Measurements from ENCODE around the gene RERG. TPM values are rescaled to one million over a fixed set of nuclear protein-coding genes. Genes with fewer than 3 reads are reported as not detected.

RERG gene
- total and polyA plus RNA-seq, 5 donors from 2014 or later, result not detected

GRCh38 chr12:15181017-15181683 lies 40.1 kb downstream of the RERG start:
- no peak overlapping the region for H3K4me3 Mint-ChIP-seq
- no peaks in the 10 kb centered on the region for H3K4me1 ChIP-seq (ENCODE audit: control insufficient read depth, insufficient read depth, low read length, poor library complexity, severe bottlenecking)
- H3K27ac ChIP-seq (ENCODE audit: insufficient read depth, low read length, poor library complexity, severe bottlenecking), result no peak overlapping the region
- H3K27me3 Mint-ChIP-seq, result peaks cover 20% of the 10 kb centered on the region
- no peaks in the 10 kb centered on the region for H3K9me3 Mint-ChIP-seq
- H3K36me3 ChIP-seq (ENCODE audit: control insufficient read depth, insufficient read depth, low read length), result no peaks in the 10 kb centered on the region
- H3K4me1 Mint-ChIP-seq, result no peaks in the 10 kb centered on the region
- H3K27ac Mint-ChIP-seq, result no peak overlapping the region
- DNase-seq, result no peak
- no peaks in the 10 kb centered on the region for H3K36me3 Mint-ChIP-seq
- H3K4me3 ChIP-seq (ENCODE audit: low read depth, low read length), result no peak overlapping the region
- peaks cover 3% of the 10 kb centered on the region for H3K27me3 ChIP-seq (ENCODE audit: control insufficient read depth, insufficient read depth, low read length)
- ATAC-seq (ENCODE audit: low read depth in 2 of 2), result no peak
- no peaks in the 10 kb centered on the region for H3K9me3 ChIP-seq (ENCODE audit: control insufficient read depth in 2 of 2, low read length in 2 of 2)

- H3K27ac Mint-ChIP-seq, result no peak overlapping the region
- H3K9me3 ChIP-seq (ENCODE audit: control insufficient read depth in 2 of 2, low read length in 2 of 2), result no peaks in the 10 kb centered on the region
- no peak for DNase-seq
- no peaks in the 10 kb centered on the region for H3K36me3 ChIP-seq (ENCODE audit: control insufficient read depth, insufficient read depth, low read length)
- H3K9me3 Mint-ChIP-seq, result no peaks in the 10 kb centered on the region
- H3K27me3 ChIP-seq (ENCODE audit: control insufficient read depth, insufficient read depth, low read length), result peaks cover 9% of the 10 kb centered on the region
- no peak for ATAC-seq (ENCODE audit: low read depth in 2 of 2)
- no peak overlapping the region for H3K4me3 ChIP-seq (ENCODE audit: low read depth, low read length)
- no peaks in the 10 kb centered on the region for H3K4me1 Mint-ChIP-seq
- H3K4me1 ChIP-seq (ENCODE audit: control insufficient read depth, insufficient read depth, low read length, poor library complexity, severe bottlenecking), result no peaks in the 10 kb centered on the region
- H3K36me3 Mint-ChIP-seq, result no peaks in the 10 kb centered on the region
- peaks cover 26% of the 10 kb centered on the region for H3K27me3 Mint-ChIP-seq
- no peak overlapping the region for H3K4me3 Mint-ChIP-seq
- no peak overlapping the region for H3K27ac ChIP-seq (ENCODE audit: insufficient read depth, low read length, poor library complexity, severe bottlenecking)
These were observed 40.9 kb downstream of the RERG start for GRCh38 chr12:15180325-15180724.

GRCh38 chr12:15179672-15180071 lies 41.5 kb downstream of the RERG start:
- Mint-ChIP-seq H3K36me3 (no peaks in the 10 kb centered on the region), H3K4me3 (no peak overlapping the region), H3K4me1 (no peaks in the 10 kb centered on the region), H3K9me3 (no peaks in the 10 kb centered on the region), H3K27me3 (peaks cover 26% of the 10 kb centered on the region), H3K27ac (no peak overlapping the region)
- DNase-seq (no peak), ATAC-seq (ENCODE audit: low read depth in 2 of 2) (no peak)
- peaks cover 9% of the 10 kb centered on the region for H3K27me3 ChIP-seq (ENCODE audit: control insufficient read depth, insufficient read depth, low read length)
- H3K36me3 ChIP-seq (ENCODE audit: control insufficient read depth, insufficient read depth, low read length), result no peaks in the 10 kb centered on the region
- no peaks in the 10 kb centered on the region for H3K9me3 ChIP-seq (ENCODE audit: control insufficient read depth in 2 of 2, low read length in 2 of 2)
- no peak overlapping the region for H3K4me3 ChIP-seq (ENCODE audit: low read depth, low read length)
- no peak overlapping the region for H3K27ac ChIP-seq (ENCODE audit: insufficient read depth, low read length, poor library complexity, severe bottlenecking)
- H3K4me1 ChIP-seq (ENCODE audit: control insufficient read depth, insufficient read depth, low read length, poor library complexity, severe bottlenecking), result no peaks in the 10 kb centered on the region

- DNase-seq, result no peak
- no peak overlapping the region for H3K27ac Mint-ChIP-seq
- H3K27me3 ChIP-seq (ENCODE audit: control insufficient read depth, insufficient read depth, low read length), result peaks cover 9% of the 10 kb centered on the region
These were observed 48.1 kb downstream of the RERG start for GRCh38 chr12:15173142-15173541.

DNA sequence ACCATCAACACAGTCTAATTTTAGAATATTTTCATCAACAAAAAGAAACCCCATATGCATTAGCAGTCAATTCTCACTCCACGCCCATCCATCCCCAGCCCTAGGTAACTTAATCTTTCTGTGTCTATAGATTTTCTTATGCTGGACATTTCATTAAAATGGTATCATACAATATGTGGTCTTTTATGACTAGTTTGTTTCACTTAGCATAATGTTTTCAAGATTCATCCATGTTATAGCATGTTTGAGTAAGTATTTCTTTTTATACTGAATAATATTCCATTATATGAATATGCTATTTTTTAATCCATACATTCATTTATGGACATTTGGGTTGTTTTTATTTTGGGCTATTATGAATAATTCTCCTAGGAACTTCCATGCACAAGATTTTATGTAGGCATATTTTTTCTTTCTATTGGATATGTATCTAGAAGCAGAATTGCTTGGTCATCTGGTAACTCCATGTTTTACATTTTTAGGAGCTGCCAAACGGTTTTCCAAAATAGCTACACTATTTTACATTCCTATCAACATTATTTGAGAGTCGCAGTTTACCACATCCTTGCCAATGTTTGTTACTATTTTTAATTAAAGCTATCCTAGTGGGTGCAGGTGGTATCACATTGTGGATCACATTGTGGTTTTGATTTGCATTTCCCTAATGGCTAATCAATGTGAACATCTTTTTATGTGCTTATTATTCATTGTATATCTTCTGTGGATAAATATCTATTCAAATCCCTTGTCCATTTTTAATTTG lies 49.0 kb downstream of the RERG start:
- no peaks in the 10 kb centered on the region for H3K9me3 ChIP-seq (ENCODE audit: control insufficient read depth in 2 of 2, low read length in 2 of 2)
- Mint-ChIP-seq H3K4me3 (no peak overlapping the region), H3K27me3 (peaks cover 22% of the 10 kb centered on the region), H3K36me3 (no peaks in the 10 kb centered on the region), H3K9me3 (peaks cover 0 to 8% (median 0%) of the 10 kb centered on the region in 7 donors), H3K27ac (no peak overlapping the region), H3K4me1 (no peaks in the 10 kb centered on the region)
- no peak overlapping the region for H3K4me3 ChIP-seq (ENCODE audit: low read depth, low read length)
- peaks cover 9% of the 10 kb centered on the region for H3K27me3 ChIP-seq (ENCODE audit: control insufficient read depth, insufficient read depth, low read length)
- no peaks in the 10 kb centered on the region for H3K4me1 ChIP-seq (ENCODE audit: control insufficient read depth, insufficient read depth, low read length, poor library complexity, severe bottlenecking)
- H3K27ac ChIP-seq (ENCODE audit: insufficient read depth, low read length, poor library complexity, severe bottlenecking), result no peak overlapping the region
- DNase-seq (no peak), ATAC-seq (ENCODE audit: low read depth in 2 of 2) (no peak)
- H3K36me3 ChIP-seq (ENCODE audit: control insufficient read depth, insufficient read depth, low read length), result no peaks in the 10 kb centered on the region

More at GRCh38 chr12:15173142-15173541, 48.1 kb downstream of the RERG start:
- no peak overlapping the region for H3K4me3 Mint-ChIP-seq
- H3K9me3 Mint-ChIP-seq, result peaks cover 0 to 8% (median 0%) of the 10 kb centered on the region in 7 donors
- H3K36me3 Mint-ChIP-seq, result no peaks in the 10 kb centered on the region
- no peaks in the 10 kb centered on the region for H3K9me3 ChIP-seq (ENCODE audit: control insufficient read depth in 2 of 2, low read length in 2 of 2)
- no peak for ATAC-seq (ENCODE audit: low read depth in 2 of 2)
- H3K36me3 ChIP-seq (ENCODE audit: control insufficient read depth, insufficient read depth, low read length), result no peaks in the 10 kb centered on the region
- H3K4me3 ChIP-seq (ENCODE audit: low read depth, low read length), result no peak overlapping the region
- no peaks in the 10 kb centered on the region for H3K4me1 ChIP-seq (ENCODE audit: control insufficient read depth, insufficient read depth, low read length, poor library complexity, severe bottlenecking)
- no peak overlapping the region for H3K27ac ChIP-seq (ENCODE audit: insufficient read depth, low read length, poor library complexity, severe bottlenecking)
- H3K4me1 Mint-ChIP-seq, result no peaks in the 10 kb centered on the region
- H3K27me3 Mint-ChIP-seq, result peaks cover 26% of the 10 kb centered on the region

DNA sequence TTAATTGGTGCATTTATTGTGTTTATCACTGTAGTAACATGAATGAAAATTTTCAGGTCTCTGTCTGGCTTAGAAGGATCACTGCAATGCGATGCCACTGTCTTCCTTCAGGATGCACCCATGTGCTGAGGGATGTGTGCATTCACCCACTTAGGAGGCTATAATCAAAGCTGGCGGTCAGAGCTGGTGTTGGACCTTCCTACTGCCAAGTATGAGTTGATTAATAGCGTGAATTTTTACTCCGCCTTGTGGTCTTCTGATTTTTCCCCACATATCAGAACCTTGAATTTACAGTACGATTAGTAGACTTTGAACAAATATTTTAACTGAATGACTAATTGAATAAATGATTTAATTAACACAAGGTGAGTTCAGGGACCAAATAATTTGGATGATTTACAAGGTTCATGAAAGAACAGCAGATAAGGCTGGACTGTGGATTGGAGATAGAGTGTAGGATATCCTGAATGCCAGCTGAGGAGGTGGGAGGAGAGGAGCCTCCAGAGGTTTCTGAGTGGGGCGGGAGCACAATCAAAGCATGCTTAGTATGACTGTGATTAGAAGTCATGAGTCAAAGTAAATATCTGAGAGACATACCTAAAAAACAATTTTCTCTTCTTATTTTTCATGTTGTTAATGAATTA lies 50.1 kb downstream of the RERG start:
- no peaks in the 10 kb centered on the region for H3K9me3 ChIP-seq (ENCODE audit: control insufficient read depth in 2 of 2, low read length in 2 of 2)
- H3K4me1 ChIP-seq (ENCODE audit: control insufficient read depth, insufficient read depth, low read length, poor library complexity, severe bottlenecking), result no peaks in the 10 kb centered on the region
- Mint-ChIP-seq H3K27me3 (peaks cover 20% of the 10 kb centered on the region), H3K9me3 (peaks cover 0 to 8% (median 0%) of the 10 kb centered on the region in 7 donors), H3K36me3 (no peaks in the 10 kb centered on the region), H3K27ac (no peak overlapping the region), H3K4me3 (peak overlapping the region in 1 of 4 donors; percentile 18), H3K4me1 (no peaks in the 10 kb centered on the region)
- ATAC-seq (ENCODE audit: low read depth in 2 of 2) (no peak), DNase-seq (no peak)
- no peak overlapping the region for H3K27ac ChIP-seq (ENCODE audit: insufficient read depth, low read length, poor library complexity, severe bottlenecking)
- no peak overlapping the region for H3K4me3 ChIP-seq (ENCODE audit: low read depth, low read length)
- H3K27me3 ChIP-seq (ENCODE audit: control insufficient read depth, insufficient read depth, low read length), result peaks cover 9% of the 10 kb centered on the region
- H3K36me3 ChIP-seq (ENCODE audit: control insufficient read depth, insufficient read depth, low read length), result no peaks in the 10 kb centered on the region

GRCh38 chr12:15168026-15168678 lies 53.1 kb downstream of the RERG start:
- Histone ChIP-seq H3K36me3 (ENCODE audit: control insufficient read depth, insufficient read depth, low read length) (no peaks in the 10 kb centered on the region), H3K4me3 (ENCODE audit: low read depth, low read length) (no peak overlapping the region), H3K27me3 (ENCODE audit: control insufficient read depth, insufficient read depth, low read length) (peaks cover 4% of the 10 kb centered on the region), H3K27ac (ENCODE audit: insufficient read depth, low read length, poor library complexity, severe bottlenecking) (no peak overlapping the region), H3K4me1 (ENCODE audit: control insufficient read depth, insufficient read depth, low read length, poor library complexity, severe bottlenecking) (no peaks in the 10 kb centered on the region), H3K9me3 (ENCODE audit: control insufficient read depth in 2 of 2, low read length in 2 of 2) (no peaks in the 10 kb centered on the region)
- Mint-ChIP-seq H3K4me1 (no peaks in the 10 kb centered on the region), H3K4me3 (no peak overlapping the region), H3K9me3 (peaks cover 0 to 4% (median 0%) of the 10 kb centered on the region in 7 donors), H3K36me3 (no peaks in the 10 kb centered on the region), H3K27me3 (peaks cover 18% of the 10 kb centered on the region), H3K27ac (no peak overlapping the region)
- no peak for ATAC-seq (ENCODE audit: low read depth in 2 of 2)
- DNase-seq, result no peak
